DND-41 (cell line): ENCODE results near the gene CCDC157.

Experiments
- ATAC-seq: fragments of 200-7000 bp; cut with Tn5 transposase; 3 replicates; pipeline ENCODE4 v1.9.1; 2021; ENCODE audit warnings: low read depth; ENCODE audit not compliant: insufficient read depth
- DNase-seq: peaks from one replicate; pipeline ENCODE4 v3.0.0-alpha.2; 2020
- H2AFZ ChIP-seq: 2 replicates; pipeline ENCODE4 v1.6.0; 2012; ENCODE audit warnings: low read depth, low read length
- H3K27ac ChIP-seq: 2 replicates; pipeline ENCODE4 v1.5.1; 2012; ENCODE audit warnings: low read length, inconsistent platforms
- H3K27me3 ChIP-seq: fragments of 200-600 bp; sonication (generic); 2 replicates; pipeline ENCODE4 v1.6.0; 2012; ENCODE audit warnings: low read length, mild to moderate bottlenecking, inconsistent platforms; ENCODE audit not compliant: insufficient read depth, poor library complexity
- H3K36me3 ChIP-seq: 2 replicates; pipeline ENCODE4 v1.5.1; 2012; ENCODE audit warnings: low read length, inconsistent platforms; ENCODE audit not compliant: insufficient read depth
- H3K4me1 ChIP-seq: 2 replicates; pipeline ENCODE4 v1.5.1; 2012; ENCODE audit warnings: mild to moderate bottlenecking, low read length; ENCODE audit not compliant: insufficient read depth
- H3K4me2 ChIP-seq: 2 replicates; pipeline ENCODE4 v1.6.0; 2012; ENCODE audit warnings: mild to moderate bottlenecking, moderate library complexity, low read length, inconsistent platforms; ENCODE audit not compliant: insufficient read depth
- H3K4me3 ChIP-seq, 2 experiments: fragments of 200-600 bp in 1 of 2; shearing (Covaris generic) in 1 of 2; 2 replicates each; pipeline ENCODE4 v1.5.1; 2012 to 2016; ENCODE audit warnings: inconsistent platforms in 2 of 2, low read length in 2 of 2, mild to moderate bottlenecking in 2 of 2, low read depth in 1 of 2, moderate library complexity in 1 of 2
- H3K79me2 ChIP-seq: 2 replicates; pipeline ENCODE4 v1.6.0; 2012; ENCODE audit warnings: low read length, inconsistent platforms; ENCODE audit not compliant: insufficient read depth
- H3K9ac ChIP-seq: 2 replicates; pipeline ENCODE4 v1.6.0; 2012; ENCODE audit warnings: low read depth, mild to moderate bottlenecking, inconsistent platforms, low read length, moderate library complexity
- H3K9me3 ChIP-seq: 2 replicates; pipeline ENCODE4 v1.5.1; 2012; ENCODE audit warnings: low read length, moderate library complexity, mild to moderate bottlenecking, inconsistent platforms; ENCODE audit not compliant: insufficient read depth, severe bottlenecking
- H4K20me1 ChIP-seq: 2 replicates; pipeline ENCODE4 v1.6.0; 2012; ENCODE audit warnings: low read length; ENCODE audit not compliant: insufficient read depth
- CTCF ChIP-seq: IDR thresholded peaks from 2 replicates; pipeline ENCODE4 v1.5.1; 2012; ENCODE audit warnings: borderline replicate concordance, low read length, moderate library complexity, mild to moderate bottlenecking; ENCODE audit not compliant: poor library complexity, severe bottlenecking; ENCODE audit errors: extremely low read depth
- EZH2 ChIP-seq: IDR thresholded peaks from 3 replicates; pipeline ENCODE4 v1.6.1; 2012; ENCODE audit warnings: borderline replicate concordance, low read depth, mild to moderate bottlenecking, moderate library complexity, low read length, inconsistent platforms; ENCODE audit not compliant: severe bottlenecking

CCDC157 gene

GRCh38 chr22:30333707-30334087 is 23.1 kb upstream of the CCDC157 start:
- H3K9me3 ChIP-seq: no peaks in the 10 kb centered on the region
- H3K36me3 ChIP-seq: peaks cover 75% of the 10 kb centered on the region
- H3K4me3 ChIP-seq: no peak overlapping the region
- DNase-seq: no peak
- H2AFZ ChIP-seq: no peak overlapping the region
- H3K4me1 ChIP-seq: no peaks in the 10 kb centered on the region
- TF ChIP-seq CTCF (no peak), EZH2 (no peak)
- H3K79me2 ChIP-seq: no peaks in the 10 kb centered on the region
- no peak overlapping the region for H3K27ac ChIP-seq
- no peak for ATAC-seq
- H3K27me3 ChIP-seq: no peaks in the 10 kb centered on the region
- peaks cover 3% of the 10 kb centered on the region; the same call in 1 of the 2 replicates for H4K20me1 ChIP-seq
- H3K4me2 ChIP-seq: no peak overlapping the region
- H3K9ac ChIP-seq: no peak overlapping the region

GRCh38 chr22:30334646-30335045 is 22.2 kb upstream of the CCDC157 start:
- ATAC-seq: no peak
- Histone ChIP-seq H3K4me2 (no peak overlapping the region), H3K9ac (no peak overlapping the region), H3K27ac (no peak overlapping the region), H3K9me3 (no peaks in the 10 kb centered on the region), H3K79me2 (no peaks in the 10 kb centered on the region), H3K4me1 (no peaks in the 10 kb centered on the region), H3K4me3 (no peak overlapping the region), H2AFZ (no peak overlapping the region), H4K20me1 (peaks cover 3% of the 10 kb centered on the region; the same call in 1 of the 2 replicates), H3K36me3 (peaks cover 84% of the 10 kb centered on the region), H3K27me3 (no peaks in the 10 kb centered on the region)
- TF ChIP-seq CTCF: no peak
- TF ChIP-seq EZH2: no peak
- no peak for DNase-seq

- H3K9me3 ChIP-seq: no peaks in the 10 kb centered on the region
- H3K9ac ChIP-seq: no peak overlapping the region
- no peaks in the 10 kb centered on the region for H3K79me2 ChIP-seq
- no peaks in the 10 kb centered on the region for H3K27me3 ChIP-seq
- TF ChIP-seq EZH2 (no peak), CTCF (no peak)
- no peak overlapping the region for H2AFZ ChIP-seq
- H3K4me2 ChIP-seq: no peak overlapping the region
- H3K36me3 ChIP-seq: peaks cover 90% of the 10 kb centered on the region
- ATAC-seq (no peak), DNase-seq (no peak)
- no peaks in the 10 kb centered on the region for H3K4me1 ChIP-seq
- peaks cover 3% of the 10 kb centered on the region; the same call in 1 of the 2 replicates for H4K20me1 ChIP-seq
- H3K4me3 ChIP-seq: no peak overlapping the region
- no peak overlapping the region for H3K27ac ChIP-seq
These were observed 21.6 kb upstream of the CCDC157 start for GRCh38 chr22:30335236-30335635.
